Effector CD4-positive, alpha-beta T cell (primary cell): Measurements from ENCODE around the gene SCAMP4.
"Not testable (repeated sequence)": the region's sequence is repeated elsewhere in the genome, so short reads cannot be mapped to it uniquely, and the experiment has no call there.

Source experiments
- DNase-seq: peaks from one replicate; pipeline ENCODE4 v3.0.0-alpha.2; 2020

The SCAMP4 gene

GRCh38 chr19:1866693-1867348 is 38.4 kb upstream of the SCAMP4 start:
- DNase-seq, result no peak

- DNase-seq, result no peak
Observed at GRCh38 chr19:1867349-1867724, 37.9 kb upstream of the SCAMP4 start.

GRCh38 chr19:1868971-1869370 is 36.2 kb upstream of the SCAMP4 start:
- DNase-seq, result no peak

- DNase-seq, result no peak
Observed at GRCh38 chr19:1871140-1871597, 34.0 kb upstream of the SCAMP4 start.

- DNase-seq, result no peak
Observed at GRCh38 chr19:1871630-1872029, 33.6 kb upstream of the SCAMP4 start.

- DNase-seq, result no peak
Observed at GRCh38 chr19:1872807-1873523, 32.2 kb upstream of the SCAMP4 start.

GRCh38 chr19:1873524-1874473 is 31.4 kb upstream of the SCAMP4 start:
- DNase-seq, result no peak

GRCh38 chr19:1874554-1875185 is 30.5 kb upstream of the SCAMP4 start:
- peak; percentile 43 for DNase-seq

- DNase-seq, result not testable (repeated sequence)
Observed at GRCh38 chr19:1875265-1875645, 29.9 kb upstream of the SCAMP4 start.

GRCh38 chr19:1875646-1876495 is 29.3 kb upstream of the SCAMP4 start:
- peak; percentile 82 for DNase-seq

GRCh38 chr19:1876496-1877279 is 28.5 kb upstream of the SCAMP4 start:
- DNase-seq, result not testable (repeated sequence)

- not testable (repeated sequence) for DNase-seq
Observed at GRCh38 chr19:1877280-1877660, 27.9 kb upstream of the SCAMP4 start.

- DNase-seq, result not testable (repeated sequence)
Observed at GRCh38 chr19:1878583-1878982, 26.6 kb upstream of the SCAMP4 start.

- not testable (repeated sequence) for DNase-seq
Observed at GRCh38 chr19:1879982-1880381, 25.2 kb upstream of the SCAMP4 start.

- DNase-seq, result no peak
Observed at GRCh38 chr19:1880611-1881392, 24.4 kb upstream of the SCAMP4 start.

GRCh38 chr19:1881393-1882088 is 23.7 kb upstream of the SCAMP4 start:
- DNase-seq, result not testable (repeated sequence)

GRCh38 chr19:1882089-1882785 is 23.0 kb upstream of the SCAMP4 start:
- peak; percentile 77 for DNase-seq

GRCh38 chr19:1882786-1883692 is 22.2 kb upstream of the SCAMP4 start:
- no peak for DNase-seq
